Caki2 (cell line): Measurements from ENCODE around the gene POU6F2. TPM values are rescaled to one million over a fixed set of nuclear protein-coding genes. Genes with fewer than 3 reads are reported as not detected.

Experiments
- DNase-seq: peaks from one replicate; pipeline ENCODE4 v3.0.0-alpha.2; 2015; ENCODE audit warnings: low read depth
- in situ Hi-C: cut with HindIII; loops from 2 replicates; pipeline ENCODE4 v1.10.0; 2016; ENCODE audit warnings: low sequenced_read_pairs, low pct_unique_long_range_greater_than_20kb, mixed read lengths
- total RNA-seq: library from RNA; depleted of rRNA; stranded (reverse); fragments of >200 nt; shearing (Covaris generic); gene quantifications from 2 replicates; pipeline ENCODE4 v1.2.3, GENCODE V29; 2014; ENCODE audit warnings: low replicate concordance

Gene POU6F2
- total RNA-seq, 1 experiment from 2014 or later: not detected

DNA sequence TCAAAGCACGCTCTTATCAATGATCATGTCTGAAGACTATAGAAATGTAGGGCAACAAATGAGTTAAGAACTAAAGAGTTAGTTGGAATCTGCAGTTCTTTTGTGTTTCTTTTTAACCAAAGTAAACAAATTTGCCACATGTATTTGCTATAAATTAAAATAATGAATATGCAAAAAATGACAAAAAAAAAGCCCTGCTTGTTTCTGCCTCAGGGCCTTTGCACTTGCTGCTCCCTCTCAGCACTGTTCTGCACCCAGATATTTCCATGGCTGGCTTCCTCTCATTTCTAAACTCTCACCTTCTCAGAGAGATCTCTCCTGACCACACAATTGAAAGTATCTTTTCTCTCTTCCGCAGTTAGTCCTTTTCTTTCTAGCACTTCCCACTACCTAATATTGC, 406.7 kb downstream of the POU6F2 start:
- in situ Hi-C loops: no loop called here

DNA sequence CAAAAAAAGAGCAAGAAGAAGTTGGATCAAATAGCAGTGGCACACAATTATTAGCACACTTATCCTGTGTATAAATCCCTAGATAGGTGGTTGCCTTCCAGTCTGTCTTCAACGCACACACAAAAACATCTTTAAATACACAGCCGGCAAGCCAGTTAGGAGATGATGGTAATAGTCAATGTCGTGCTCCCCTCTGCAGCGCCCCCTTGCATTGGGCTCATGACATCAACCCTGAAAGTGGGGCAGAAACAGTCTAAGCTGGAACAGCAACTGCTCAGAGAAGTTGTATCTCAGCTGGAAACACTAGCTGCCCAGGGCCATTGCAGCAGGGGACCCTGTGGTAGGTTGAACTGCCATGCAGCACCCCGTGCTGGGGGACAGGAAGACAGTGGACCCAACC, 409.0 kb downstream of the POU6F2 start:
- in situ Hi-C loops: no loop called here

More for the DNA sequence above, 406.7 kb downstream of the POU6F2 start:
- no peak for DNase-seq

DNA sequence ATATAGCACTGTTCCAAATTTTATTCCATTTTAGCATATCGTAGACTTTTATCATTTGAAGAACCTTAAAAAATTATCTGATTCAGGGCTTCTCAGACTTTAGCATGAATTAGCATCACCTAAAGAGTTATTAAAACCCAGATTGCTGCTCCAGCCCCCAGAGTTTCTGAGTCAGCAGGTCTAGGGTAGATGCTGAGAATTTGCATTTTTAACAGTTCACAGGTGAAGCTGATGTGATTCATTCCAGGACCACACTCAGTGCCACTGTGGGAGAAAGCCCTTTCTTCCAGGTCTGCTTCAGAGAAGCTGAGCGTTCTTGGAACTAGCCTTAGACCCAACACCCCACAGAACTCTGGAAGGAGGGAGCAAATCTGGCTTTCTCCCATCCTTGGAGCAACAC, 414.4 kb downstream of the POU6F2 start:
- DNase-seq: no peak
- in situ Hi-C loops: no loop called here

More for the DNA sequence above, 409.0 kb downstream of the POU6F2 start:
- DNase-seq: no peak

DNA sequence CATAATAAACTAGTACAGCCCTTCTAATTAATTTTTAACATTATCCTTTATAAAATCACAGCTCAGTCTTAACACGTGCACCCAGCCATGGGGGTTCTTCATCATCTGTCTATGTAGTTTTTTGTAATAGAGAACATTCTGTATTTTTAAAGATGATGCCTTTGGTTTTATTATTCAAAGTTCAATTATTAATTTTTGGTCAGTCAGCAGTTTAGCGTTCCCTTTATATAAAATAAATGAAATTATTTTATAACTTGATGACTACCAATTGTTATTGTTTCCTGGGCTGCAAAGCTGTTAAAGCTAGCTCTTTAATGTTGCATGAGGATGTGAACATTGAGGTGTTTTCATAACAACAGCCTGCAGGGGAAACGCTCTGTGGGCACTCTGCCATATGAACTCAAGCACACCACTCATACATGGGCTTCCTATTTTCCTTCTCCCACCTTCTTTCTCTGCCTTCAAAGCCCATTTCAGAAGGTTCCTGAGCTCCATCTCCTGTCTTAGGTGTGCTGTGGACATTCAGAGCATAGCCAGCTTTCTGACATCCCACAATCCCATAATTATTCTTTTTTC, 416.5 kb downstream of the POU6F2 start:
- DNase-seq: no peak
- in situ Hi-C loops: no loop called here

DNA sequence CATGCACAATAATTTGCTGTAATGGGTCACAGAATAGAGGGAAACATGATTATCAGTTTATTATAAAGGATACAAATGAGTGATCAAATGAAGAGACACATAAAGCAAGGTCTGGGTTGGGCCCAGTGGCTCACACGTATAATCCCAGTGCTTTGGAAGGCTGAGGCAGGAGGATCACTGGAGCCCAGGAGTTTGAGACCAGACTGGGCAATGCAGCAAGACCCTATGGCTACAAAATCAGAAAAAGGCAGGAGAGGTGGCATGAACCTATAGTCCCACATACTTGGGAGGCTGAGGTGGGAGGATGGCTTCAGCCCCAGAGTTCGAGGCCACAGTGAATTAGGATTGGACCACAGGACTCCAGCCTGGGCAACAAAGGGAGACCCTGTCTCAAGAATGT, 421.7 kb downstream of the POU6F2 start:
- DNase-seq: no peak
- in situ Hi-C loops: no loop called here

DNA sequence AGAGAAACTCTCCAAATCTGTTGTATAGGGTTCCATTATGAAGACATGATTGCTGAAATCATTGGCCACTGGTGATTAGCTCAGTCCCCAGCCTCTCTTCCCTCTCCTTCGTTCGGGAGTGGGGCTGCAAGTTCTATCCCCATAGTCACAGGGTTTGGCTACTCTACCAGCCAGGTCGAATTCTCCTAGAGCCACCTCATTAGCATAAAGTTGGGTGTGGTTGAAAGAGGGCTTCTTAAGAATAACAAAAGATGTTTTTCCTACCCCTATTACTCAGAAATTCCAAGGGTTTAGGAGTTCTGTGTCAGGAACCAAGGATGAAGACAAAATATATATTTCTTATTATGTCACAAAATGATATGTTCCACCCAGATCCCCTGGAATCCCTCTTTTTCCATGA, 422.3 kb downstream of the POU6F2 start:
- DNase-seq: no peak
- in situ Hi-C loops: no loop called here

DNA sequence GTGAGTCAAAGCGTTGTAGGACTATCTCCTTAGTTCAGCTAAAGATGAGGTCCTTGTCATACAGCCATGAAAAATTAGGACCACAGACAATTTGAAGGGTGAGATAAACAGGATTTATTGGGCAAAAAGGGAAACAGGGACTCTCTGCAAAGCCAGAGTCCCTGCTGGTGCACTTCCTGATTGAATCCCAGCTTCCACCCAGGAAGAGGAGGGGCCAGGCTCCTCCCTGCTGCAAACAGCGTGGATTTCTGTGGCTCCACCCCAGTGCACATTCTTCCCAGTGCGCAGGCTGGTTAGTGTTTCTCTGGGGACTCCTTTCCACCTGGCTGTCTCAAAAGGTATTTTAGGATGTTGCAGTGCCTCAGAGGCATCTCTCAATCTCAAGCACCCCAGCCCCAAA, 423.1 kb downstream of the POU6F2 start:
- DNase-seq: no peak
- in situ Hi-C loops: no loop called here

DNA sequence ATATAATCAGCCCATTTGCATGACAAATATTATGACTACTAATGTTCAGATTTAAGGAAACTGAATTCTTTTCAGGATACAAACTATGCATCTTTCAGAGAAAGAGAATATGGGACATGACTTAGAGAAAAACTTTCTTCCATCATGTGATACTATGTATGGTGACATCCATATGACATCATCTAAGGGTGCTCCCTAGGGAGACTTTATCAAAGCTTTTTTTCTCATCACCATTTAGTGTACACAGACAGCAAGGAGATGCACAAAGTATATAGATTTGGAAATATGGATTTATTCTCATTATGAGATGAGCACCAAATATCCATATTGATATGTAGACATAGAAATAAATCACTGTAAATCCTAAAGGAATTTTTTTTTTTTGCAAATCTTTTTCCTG, 424.3 kb downstream of the POU6F2 start:
- no peak for DNase-seq
- in situ Hi-C loops: no loop called here

DNA sequence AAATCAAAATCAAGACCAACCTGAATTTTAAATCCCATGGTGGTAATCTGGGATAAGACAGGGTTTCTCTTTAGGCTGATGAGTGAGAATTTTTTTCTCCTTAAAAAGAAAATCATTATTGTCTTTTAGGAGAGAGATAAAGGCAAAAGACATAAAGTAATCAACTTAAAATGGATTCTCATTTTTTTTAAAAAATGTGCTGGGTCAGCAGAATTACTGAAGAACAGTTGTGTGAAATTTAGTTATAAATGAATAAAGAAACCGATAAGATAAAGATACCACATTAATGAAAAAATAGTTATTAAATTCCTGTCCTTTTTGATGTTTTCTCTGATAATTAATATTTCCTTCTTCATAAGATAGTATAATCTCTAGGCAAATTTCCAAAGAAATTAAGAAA, 427.2 kb downstream of the POU6F2 start:
- in situ Hi-C loops: no loop called here
- no peak for DNase-seq

DNA sequence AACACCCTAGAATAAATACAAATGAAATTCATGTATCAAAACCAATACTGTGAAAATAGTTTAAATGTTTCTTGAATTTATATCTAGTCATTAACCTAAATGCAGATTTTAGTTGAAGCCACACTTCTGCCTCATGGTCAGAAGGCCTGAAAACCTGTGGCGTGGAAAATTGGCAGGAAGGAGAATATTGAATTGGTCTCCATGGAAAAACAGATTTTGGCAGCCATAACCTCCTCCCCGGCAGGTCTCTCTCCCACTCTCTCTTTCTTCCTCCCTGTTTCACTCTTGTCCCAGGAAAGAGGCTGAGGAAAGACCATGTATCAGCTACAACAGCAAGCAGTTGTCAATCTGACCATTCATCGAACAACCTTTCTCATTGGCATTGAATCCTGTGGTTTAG, 427.9 kb downstream of the POU6F2 start:
- DNase-seq: no peak
- in situ Hi-C loops: no loop called here

DNA sequence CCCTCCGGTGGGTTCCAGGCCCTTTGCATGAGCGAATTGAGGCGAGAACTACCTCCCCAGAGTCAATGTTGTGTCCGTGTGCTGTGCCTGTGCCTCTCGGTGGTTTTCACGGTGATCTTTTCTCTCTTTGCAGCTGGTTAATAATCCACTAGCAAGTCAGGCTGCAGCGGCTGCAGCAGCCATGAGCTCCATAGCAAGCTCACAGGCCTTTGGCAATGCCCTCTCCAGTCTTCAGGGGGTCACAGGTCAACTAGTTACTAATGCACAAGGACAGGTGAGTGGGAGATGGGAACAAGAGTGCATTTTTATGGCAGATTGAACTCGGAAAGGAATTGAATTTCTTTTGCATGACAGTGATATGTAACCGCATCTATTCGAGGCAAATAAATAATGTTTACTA, 428.8 kb downstream of the POU6F2 start:
- in situ Hi-C loops: no loop called here
- peak; percentile 23 for DNase-seq

DNA sequence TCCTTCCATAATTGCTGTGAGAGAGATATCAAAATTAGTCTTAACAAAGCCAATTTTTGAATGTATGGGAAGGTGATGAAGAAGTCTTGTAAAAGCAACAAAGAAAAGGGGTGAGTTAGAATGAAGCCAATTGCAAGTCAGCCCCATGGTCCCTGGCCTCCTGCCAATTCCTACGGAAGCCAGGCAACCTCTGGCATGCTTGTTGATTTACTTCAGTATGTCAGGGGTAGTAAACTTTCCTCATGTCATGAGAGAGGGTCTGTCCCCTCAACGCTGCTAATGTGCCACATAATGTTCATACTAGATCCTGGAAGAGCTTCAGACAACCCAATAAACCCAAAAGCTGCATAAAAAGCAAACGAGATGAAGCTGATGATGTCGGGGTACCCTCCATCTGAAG, 429.4 kb downstream of the POU6F2 start:
- in situ Hi-C loops: no loop called here
- no peak for DNase-seq

DNA sequence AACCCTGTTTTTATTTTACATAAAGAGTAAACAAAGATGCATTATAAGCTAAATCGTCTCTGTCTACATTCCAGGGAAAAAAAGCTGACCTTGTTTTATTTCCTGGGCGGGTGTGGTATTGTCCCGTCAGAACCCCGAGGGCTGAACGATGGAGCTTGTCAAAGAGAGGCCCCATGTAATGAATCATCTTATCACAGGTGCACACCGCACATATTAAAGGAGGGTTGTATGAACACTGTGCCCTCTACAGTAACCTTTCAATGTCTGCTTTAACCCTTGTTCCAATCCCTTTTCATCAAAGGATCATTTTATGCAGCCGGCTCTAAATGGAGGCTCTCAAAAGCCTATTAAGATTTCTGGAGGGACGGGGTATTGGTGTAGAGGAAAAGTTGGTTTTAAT, 430.0 kb downstream of the POU6F2 start:
- DNase-seq: no peak
- in situ Hi-C loops: no loop called here

DNA sequence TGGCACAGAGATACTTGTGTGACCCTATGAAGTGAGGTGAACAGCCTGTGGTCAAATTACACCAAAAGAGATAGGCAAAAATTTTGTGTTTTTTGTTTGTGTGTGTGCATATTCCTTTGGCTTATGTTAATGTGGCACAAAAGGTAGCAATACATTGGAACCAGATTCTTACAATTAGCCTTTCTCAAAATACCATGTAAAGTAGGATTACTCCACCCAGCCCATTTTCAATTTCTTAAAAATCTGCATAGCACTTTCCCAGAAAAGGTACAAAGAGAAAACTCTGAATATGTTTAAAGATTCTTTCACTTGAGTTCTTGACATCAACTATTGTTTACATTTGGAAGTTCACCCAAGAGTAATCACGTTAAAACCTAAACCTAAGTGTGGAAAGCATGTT, 431.2 kb downstream of the POU6F2 start:
- in situ Hi-C loops: no loop called here
- DNase-seq: no peak

DNA sequence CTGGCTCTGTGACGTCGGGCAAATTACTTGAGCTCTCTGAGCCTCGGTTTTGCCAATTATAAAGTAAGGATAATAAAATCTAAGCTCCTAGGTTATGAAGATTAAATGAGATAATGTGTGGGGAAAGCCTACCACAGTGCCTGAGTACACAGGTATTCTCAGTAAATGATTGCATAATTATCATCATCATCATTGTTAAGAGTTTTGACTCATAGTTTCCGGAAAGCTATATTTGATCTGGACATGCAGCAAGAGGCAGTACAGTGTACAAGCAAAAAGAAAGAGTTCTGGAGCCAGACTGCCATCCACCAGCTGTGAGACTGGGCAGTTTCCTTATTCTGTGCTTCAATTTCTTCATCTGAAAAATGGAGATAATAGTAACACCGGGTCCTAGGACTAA, 432.9 kb downstream of the POU6F2 start:
- in situ Hi-C loops: no loop called here
- DNase-seq: no peak

DNA sequence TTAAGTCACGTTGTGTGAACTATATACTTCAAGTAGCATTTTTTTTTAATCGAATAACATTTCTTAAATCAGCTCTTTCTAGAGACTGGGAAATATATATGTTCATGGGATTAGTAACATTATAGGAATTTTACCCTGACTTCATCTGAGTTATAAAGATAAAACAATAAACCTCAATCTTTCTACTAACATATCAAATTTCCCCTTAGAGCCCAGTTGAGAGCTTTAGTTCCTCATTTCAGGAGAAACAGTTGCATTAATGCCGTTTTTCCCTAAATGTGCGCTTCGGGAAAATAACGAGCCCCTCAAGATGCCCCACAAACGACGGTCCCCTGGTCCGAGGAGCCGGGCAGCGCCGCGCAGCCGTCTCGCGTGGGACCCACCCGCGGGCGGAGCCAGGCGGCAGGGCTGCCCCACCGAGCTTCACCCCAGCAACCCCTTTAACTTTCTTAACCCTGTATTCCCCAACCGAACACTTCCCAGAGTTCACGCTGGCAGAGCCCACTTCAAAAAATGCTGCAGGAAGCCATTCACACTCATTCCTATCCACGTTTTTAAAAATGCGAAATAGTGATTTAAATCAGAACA, 436.0 kb downstream of the POU6F2 start:
- in situ Hi-C loops: no loop called here
- no peak for DNase-seq

DNA sequence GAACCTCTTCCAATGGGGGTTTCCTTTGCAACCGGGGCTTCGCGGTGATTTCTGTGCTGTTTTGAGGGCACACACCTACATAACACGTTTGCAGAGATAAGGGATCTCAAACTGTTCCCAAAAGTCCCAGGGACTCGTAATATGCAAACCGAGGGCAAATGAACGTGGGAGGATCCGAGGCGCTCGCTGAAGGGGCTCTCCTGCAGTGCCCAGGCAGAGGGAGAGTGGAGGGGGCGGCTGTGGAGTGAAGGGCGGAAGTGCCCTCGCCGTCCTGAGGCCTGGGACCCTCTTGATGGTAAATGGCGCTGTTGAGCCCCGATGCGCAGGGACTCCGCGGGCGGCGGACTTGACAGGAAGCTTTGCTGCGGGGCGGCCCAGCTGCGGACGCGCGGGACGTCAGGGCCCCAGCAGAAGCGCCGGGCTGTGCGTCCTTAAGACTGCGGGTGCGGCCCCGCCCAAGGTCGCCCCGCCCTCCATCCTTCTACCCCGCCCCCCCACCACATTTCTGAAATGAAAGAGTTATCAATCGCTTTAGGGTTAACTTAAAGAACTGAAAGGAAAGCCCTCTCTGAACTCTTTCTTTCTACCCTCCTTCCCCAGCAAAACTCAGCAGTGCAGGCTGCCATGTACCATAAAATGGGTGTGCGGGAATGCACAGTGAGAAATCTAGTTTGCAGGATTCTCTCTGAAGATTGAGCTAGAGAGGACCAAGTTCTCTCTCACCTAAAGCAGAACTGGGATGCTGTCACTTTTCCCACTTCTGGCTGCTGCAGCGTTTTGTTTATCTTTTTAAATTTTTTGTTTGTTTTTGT, 436.7 kb downstream of the POU6F2 start:
- peak; percentile 54 for DNase-seq
- in situ Hi-C loops: no loop called here

DNA sequence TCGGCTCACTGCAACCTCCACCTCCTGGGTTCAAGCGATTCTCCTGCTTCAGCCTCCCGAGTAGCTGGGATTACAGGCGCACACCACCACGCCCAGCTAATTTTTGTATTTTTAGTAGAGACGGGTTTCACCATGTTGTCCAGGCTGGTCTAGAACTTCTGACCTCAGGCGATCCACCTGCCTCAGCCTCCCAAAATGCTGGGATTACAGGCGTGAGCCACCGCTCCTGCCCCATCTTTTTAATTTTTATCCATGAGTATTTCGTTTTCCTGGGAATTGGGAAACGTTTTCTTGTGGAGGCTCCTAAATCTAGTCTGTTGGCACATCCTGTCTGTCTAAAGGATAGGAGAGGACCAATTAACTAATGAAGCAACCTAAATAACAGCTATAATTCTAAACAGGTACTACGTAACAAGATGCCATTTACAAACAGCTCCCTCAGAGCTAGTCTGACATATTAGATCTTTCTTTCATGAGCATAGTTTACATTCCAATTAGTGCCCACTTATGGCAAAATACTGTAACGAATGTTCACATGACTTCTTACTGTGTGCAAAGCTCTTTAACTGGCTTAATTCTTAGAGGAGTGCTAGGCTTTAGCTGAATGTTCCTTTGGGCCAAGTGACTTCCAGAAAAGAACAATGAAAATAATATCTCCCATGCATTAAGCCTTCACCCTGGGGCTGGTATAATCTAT, 437.5 kb downstream of the POU6F2 start:
- in situ Hi-C loops: no loop called here

DNA sequence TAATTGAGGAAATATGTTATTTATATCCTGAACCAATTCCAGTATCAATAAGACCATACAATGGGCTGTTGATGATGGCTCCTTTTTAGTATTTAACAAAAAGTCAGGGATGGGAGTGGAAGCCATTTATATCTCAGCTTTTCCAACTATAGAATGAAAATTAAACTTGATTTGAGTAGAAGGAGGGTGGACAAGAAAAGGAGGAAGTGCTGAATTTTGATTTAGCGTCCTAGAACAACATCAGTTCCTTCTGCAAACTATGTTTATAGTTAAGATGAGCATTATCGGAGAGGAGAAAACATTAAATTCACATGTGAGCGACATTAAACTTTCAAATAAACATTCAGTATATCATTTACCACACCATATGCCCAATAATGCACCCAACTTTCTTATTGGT, 439.2 kb downstream of the POU6F2 start:
- no peak for DNase-seq
- in situ Hi-C loops: no loop called here

More for the DNA sequence above, 437.5 kb downstream of the POU6F2 start:
- DNase-seq: no peak
